Neural crest cell (in vitro differentiated cells): ENCODE measurements around the gene SLX4IP. TPM values are rescaled to one million over a fixed set of nuclear protein-coding genes. Genes with fewer than 3 reads are reported as not detected.
"Not testable (repeated sequence)": the region's sequence is repeated elsewhere in the genome, so short reads cannot be mapped to it uniquely, and the experiment has no call there.

ENCODE experiments used
- DNase-seq: peaks from one replicate; pipeline ENCODE4 v3.0.0; 2021; ENCODE audit warnings: low read depth, mixed read lengths, low spot score
- H3K27ac Mint-ChIP-seq: one replicate; pipeline ENCODE4 v1.8.0; 2021; ENCODE audit warnings: mild to moderate bottlenecking, mixed read lengths; ENCODE audit not compliant: unreplicated experiment
- H3K27me3 Mint-ChIP-seq: 2 replicates; pipeline ENCODE4 v1.8.0; 2021; ENCODE audit warnings: low read depth, mild to moderate bottlenecking, mixed read lengths
- H3K36me3 Mint-ChIP-seq: 2 replicates; pipeline ENCODE4 v1.8.0; 2021; ENCODE audit warnings: low read depth, mild to moderate bottlenecking, mixed read lengths
- H3K4me1 Mint-ChIP-seq: 2 replicates; pipeline ENCODE4 v1.8.0; 2021; ENCODE audit warnings: mixed read lengths
- H3K4me3 Mint-ChIP-seq: one replicate; pipeline ENCODE4 v1.8.0; 2021; ENCODE audit warnings: mild to moderate bottlenecking, mixed read lengths
- H3K9me3 Mint-ChIP-seq: 2 replicates; pipeline ENCODE4 v1.8.0; 2021; ENCODE audit warnings: mixed read lengths
- CTCF ChIP-seq: fragments of 200-600 bp; sonication (generic); conservative IDR thresholded peaks from 2 replicates; pipeline ENCODE4 v1.5.0; 2021; ENCODE audit warnings: antibody characterized with exemption, mild to moderate bottlenecking
- total RNA-seq: library from RNA; stranded (reverse); gene quantifications from 2 replicates; pipeline ENCODE4 v1.2.1, GENCODE V29; 2021

SLX4IP gene
- total RNA-seq, 1 donor from 2014 or later: 8.5 TPM

- TF ChIP-seq CTCF: no peak
- Mint-ChIP-seq H3K4me1 (peaks cover 17% of the 10 kb centered on the region), H3K36me3 (no peaks in the 10 kb centered on the region), H3K27ac (no peak overlapping the region), H3K27me3 (no peaks in the 10 kb centered on the region), H3K9me3 (no peaks in the 10 kb centered on the region), H3K4me3 (no peak overlapping the region)
- DNase-seq: no peak
Measured at GRCh38 chr20:10411673-10412072, 23.4 kb upstream of the SLX4IP start.

- no peak for TF ChIP-seq CTCF
- Mint-ChIP-seq H3K36me3 (peaks cover 3% of the 10 kb centered on the region), H3K4me3 (no peak overlapping the region), H3K27me3 (no peaks in the 10 kb centered on the region), H3K9me3 (no peaks in the 10 kb centered on the region), H3K27ac (no peak overlapping the region), H3K4me1 (peaks cover 17% of the 10 kb centered on the region)
- no peak for DNase-seq
Measured at GRCh38 chr20:10412591-10413408, 22.3 kb upstream of the SLX4IP start.

GRCh38 chr20:10415013-10415650 lies 20.0 kb upstream of the SLX4IP start:
- DNase-seq: no peak
- no peak overlapping the region for H3K4me3 Mint-ChIP-seq
- no peaks in the 10 kb centered on the region for H3K27me3 Mint-ChIP-seq
- no peaks in the 10 kb centered on the region for H3K9me3 Mint-ChIP-seq
- H3K27ac Mint-ChIP-seq: no peak overlapping the region
- TF ChIP-seq CTCF: no peak
- peaks cover 3% of the 10 kb centered on the region for H3K36me3 Mint-ChIP-seq
- H3K4me1 Mint-ChIP-seq: peaks cover 17% of the 10 kb centered on the region

GRCh38 chr20:10417218-10417617 lies 17.9 kb upstream of the SLX4IP start:
- not testable (repeated sequence) for H3K36me3 Mint-ChIP-seq, H3K27me3 Mint-ChIP-seq, H3K4me3 Mint-ChIP-seq, H3K27ac Mint-ChIP-seq, DNase-seq, H3K9me3 Mint-ChIP-seq
- peaks cover 17% of the 10 kb centered on the region for H3K4me1 Mint-ChIP-seq

- Mint-ChIP-seq H3K4me3 (no peak overlapping the region), H3K9me3 (no peaks in the 10 kb centered on the region), H3K27me3 (no peaks in the 10 kb centered on the region), H3K27ac (no peak overlapping the region), H3K4me1 (peaks cover 17% of the 10 kb centered on the region), H3K36me3 (peaks cover 5% of the 10 kb centered on the region)
- TF ChIP-seq CTCF: no peak
- no peak for DNase-seq
Measured at GRCh38 chr20:10419550-10420133, 15.5 kb upstream of the SLX4IP start.

GRCh38 chr20:10423735-10424134 lies 11.4 kb upstream of the SLX4IP start:
- Mint-ChIP-seq H3K36me3 (peaks cover 4% of the 10 kb centered on the region), H3K9me3 (no peaks in the 10 kb centered on the region), H3K4me1 (peaks cover 4% of the 10 kb centered on the region), H3K4me3 (no peak overlapping the region), H3K27ac (no peak overlapping the region), H3K27me3 (no peaks in the 10 kb centered on the region)
- no peak for DNase-seq
- TF ChIP-seq CTCF: no peak
